Activated T-helper 9 cell treated with anti-CD3 and anti-CD28 coated beads, Interleukin-2, amount 50 U/mL, for 16 hours (primary cell): ENCODE measurements around the gene HLA-DQB1.
"Not testable (repeated sequence)": the region's sequence is repeated elsewhere in the genome, so short reads cannot be mapped to it uniquely, and the experiment has no call there.

ENCODE experiments used
- DNase-seq: peaks from one replicate; pipeline ENCODE4 v3.0.0-alpha.2; 2020; ENCODE audit warnings: low read depth

HLA-DQB1 gene

GRCh38 chr6:32662099-32662498 is 4.4 kb downstream of the HLA-DQB1 start:
- DNase-seq, result no peak

GRCh38 chr6:32659856-32660595 is 6.4 kb downstream of the HLA-DQB1 start:
- DNase-seq, result no peak

GRCh38 chr6:32658268-32658897 is 8.1 kb downstream of the HLA-DQB1 start:
- no peak for DNase-seq

- not testable (repeated sequence) for DNase-seq
These were observed 8.6 kb downstream of the HLA-DQB1 start for GRCh38 chr6:32657819-32658218.

GRCh38 chr6:32657329-32657728 is 9.1 kb downstream of the HLA-DQB1 start:
- not testable (repeated sequence) for DNase-seq

GRCh38 chr6:32655203-32655710 is 11.2 kb downstream of the HLA-DQB1 start:
- DNase-seq, result no peak

GRCh38 chr6:32645047-32645703 is 21.3 kb downstream of the HLA-DQB1 start:
- no peak for DNase-seq

GRCh38 chr6:32643904-32644303 is 22.6 kb downstream of the HLA-DQB1 start:
- no peak for DNase-seq

GRCh38 chr6:32642720-32643106 is 23.7 kb downstream of the HLA-DQB1 start:
- no peak for DNase-seq

- not testable (repeated sequence) for DNase-seq
These were observed 24.4 kb downstream of the HLA-DQB1 start for GRCh38 chr6:32641785-32642719.

- DNase-seq, result no peak
These were observed 25.3 kb downstream of the HLA-DQB1 start for GRCh38 chr6:32641122-32641521.

GRCh38 chr6:32639440-32640394 is 26.7 kb downstream of the HLA-DQB1 start:
- no peak for DNase-seq

- DNase-seq, result no peak
These were observed 27.8 kb downstream of the HLA-DQB1 start for GRCh38 chr6:32638532-32639219.

- DNase-seq, result no peak
These were observed 28.6 kb downstream of the HLA-DQB1 start for GRCh38 chr6:32637883-32638282.

- DNase-seq, result no peak
These were observed 29.1 kb downstream of the HLA-DQB1 start, which contains the start of gene HLA-DQA1 for GRCh38 chr6:32637219-32637880. Gene HLA-DQA1 (plus strand): TSS chr6:32637406. CDS start chr6:32637459, 53 bp downstream.

- DNase-seq, result no peak
These were observed 30.8 kb downstream of the HLA-DQB1 start for GRCh38 chr6:32635526-32636123.

GRCh38 chr6:32629793-32630192 is 36.7 kb downstream of the HLA-DQB1 start:
- DNase-seq, result not testable (repeated sequence)

GRCh38 chr6:32627831-32628230 is 38.6 kb downstream of the HLA-DQB1 start:
- DNase-seq, result no peak

GRCh38 chr6:32627249-32627648 is 39.2 kb downstream of the HLA-DQB1 start:
- DNase-seq, result no peak
